IPS DF 4.7 (cell line): ENCODE measurements around the gene P2RX7.

Experiments
- DNase-seq: peaks from one replicate; pipeline ENCODE4 v3.0.0-alpha.2; 2013; ENCODE audit warnings: low spot score; ENCODE audit errors: extremely low read depth

Gene P2RX7

GRCh38 chr12:121132601-121133481 is at the start of gene P2RX7:
TSS of gene P2RX7 (plus strand) at chr12:121132876. CDS start at chr12:121132971, 95 bp downstream.
- no peak for DNase-seq

GRCh38 chr12:121084229-121084628 is 48.4 kb upstream of the P2RX7 start:
- DNase-seq = no peak

GRCh38 chr12:121085069-121085468 is 47.6 kb upstream of the P2RX7 start:
- no peak for DNase-seq

- no peak for DNase-seq
These were observed 46.9 kb upstream of the P2RX7 start for GRCh38 chr12:121085506-121086353.

- DNase-seq = no peak
These were observed 45.8 kb upstream of the P2RX7 start for GRCh38 chr12:121086781-121087295.

GRCh38 chr12:121087467-121088194 is 45.0 kb upstream of the P2RX7 start:
- DNase-seq = no peak

GRCh38 chr12:121088195-121088585 is 44.5 kb upstream of the P2RX7 start:
- no peak for DNase-seq

- DNase-seq = no peak
These were observed 43.5 kb upstream of the P2RX7 start for GRCh38 chr12:121089031-121089812.

GRCh38 chr12:121089813-121090430 is 42.8 kb upstream of the P2RX7 start:
- DNase-seq = no peak

GRCh38 chr12:121090586-121091514 is 41.8 kb upstream of the P2RX7 start:
- DNase-seq = no peak

- no peak for DNase-seq
These were observed 40.6 kb upstream of the P2RX7 start for GRCh38 chr12:121092034-121092433.

GRCh38 chr12:121093487-121093891 is 39.2 kb upstream of the P2RX7 start:
- no peak for DNase-seq

- no peak for DNase-seq
These were observed 37.0 kb upstream of the P2RX7 start for GRCh38 chr12:121095544-121096198.

- no peak for DNase-seq
These were observed 36.4 kb upstream of the P2RX7 start for GRCh38 chr12:121096199-121096798.

- no peak for DNase-seq
These were observed 32.9 kb upstream of the P2RX7 start for GRCh38 chr12:121099779-121100178.

- DNase-seq = no peak
These were observed 30.4 kb upstream of the P2RX7 start for GRCh38 chr12:121102307-121102706.

GRCh38 chr12:121107681-121108080 is 25.0 kb upstream of the P2RX7 start:
- DNase-seq = no peak

- no peak for DNase-seq
These were observed 24.2 kb upstream of the P2RX7 start for GRCh38 chr12:121108492-121108891.
